HG03135 (cell line): ENCODE measurements around the gene SIAE.

ENCODE experiments used
- ATAC-seq: cut with Tn5 transposase; IDR thresholded peaks from one replicate; pipeline ENCODE4 v1.9.1; 2021; ENCODE audit warnings: mild to moderate bottlenecking, moderate library complexity; ENCODE audit not compliant: unreplicated experiment

SIAE gene

DNA sequence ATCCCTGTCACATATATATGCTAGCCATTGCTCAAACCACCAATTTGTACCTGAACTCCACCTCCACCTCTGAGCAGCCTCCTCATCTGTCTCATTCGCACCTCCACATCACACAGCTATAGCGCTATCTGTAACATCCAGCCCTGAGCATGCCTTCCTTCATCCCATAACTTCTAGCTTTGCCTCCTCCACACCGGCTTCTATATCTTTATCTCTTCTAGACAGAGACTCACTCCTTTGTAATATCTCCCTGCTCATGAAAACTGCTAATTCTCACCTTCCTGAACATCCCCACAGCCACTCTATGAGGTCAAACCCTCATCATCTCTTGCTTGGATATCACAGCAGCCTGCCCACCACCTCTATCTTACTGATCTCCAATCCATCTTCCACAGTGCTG, 5.9 kb downstream of the SIAE start:
- ATAC-seq: no peak

DNA sequence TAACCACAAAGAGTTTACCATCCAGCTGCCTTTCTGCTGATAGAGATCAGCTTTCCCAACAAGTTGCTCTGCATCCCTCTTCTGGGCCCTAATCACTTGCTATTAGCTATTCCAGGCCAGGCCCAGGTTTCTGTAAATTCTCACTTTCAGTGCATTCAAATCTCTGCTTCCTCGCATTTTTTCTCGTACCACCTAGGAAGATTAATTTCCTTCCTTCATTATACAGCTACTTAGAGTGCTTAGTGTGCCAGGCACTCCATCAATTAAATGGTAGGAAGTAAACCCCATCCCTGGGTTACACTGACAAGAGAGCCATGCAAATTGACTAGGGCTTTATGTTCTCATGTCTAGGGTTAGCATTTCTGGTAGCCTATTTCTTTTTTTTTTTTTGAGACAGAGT, 9.7 kb downstream of the SIAE start:
- ATAC-seq: no peak

DNA sequence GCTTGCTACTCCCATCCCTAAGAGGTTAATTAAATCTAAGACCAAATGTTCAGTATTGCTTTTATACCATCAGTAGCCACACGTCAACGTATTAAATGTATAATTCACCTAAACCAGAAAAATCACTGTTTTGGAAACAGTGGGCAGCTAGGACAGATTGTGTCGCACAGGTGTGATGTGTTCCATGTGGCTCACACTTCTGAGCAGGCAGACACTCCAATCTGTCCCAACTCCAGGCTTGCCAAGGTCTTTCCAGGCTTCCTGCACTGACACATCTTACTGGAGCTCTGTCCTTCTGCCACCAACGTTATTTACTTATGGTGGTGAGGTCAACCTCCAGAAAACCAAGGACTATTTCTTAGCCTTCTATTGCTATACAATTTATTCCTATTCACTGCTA, 11.4 kb downstream of the SIAE start:
- no peak for ATAC-seq

DNA sequence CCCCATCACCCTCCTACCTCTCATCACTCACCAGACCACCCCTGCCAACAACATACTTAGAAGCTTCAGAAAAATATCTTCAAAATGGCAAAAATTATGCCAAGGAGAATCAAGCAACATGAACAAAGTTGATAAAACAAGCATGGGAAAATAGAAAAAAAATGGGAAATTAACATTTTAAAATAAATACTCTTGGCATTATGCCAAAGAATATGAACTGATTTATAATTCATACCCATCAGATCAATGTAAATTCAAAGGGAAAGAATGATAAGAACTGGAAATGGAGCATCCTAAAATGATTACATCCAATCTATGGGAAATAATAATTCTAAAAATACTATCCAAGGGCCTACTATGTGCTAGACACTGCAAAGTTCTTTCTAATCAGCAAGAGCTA, 12.0 kb downstream of the SIAE start:
- ATAC-seq: no peak

- ATAC-seq: no peak
These were observed 14.6 kb downstream of the SIAE start for GRCh38 chr11:124658986-124659385.

GRCh38 chr11:124658501-124658900, 15.0 kb downstream of the SIAE start:
- ATAC-seq: no peak

DNA sequence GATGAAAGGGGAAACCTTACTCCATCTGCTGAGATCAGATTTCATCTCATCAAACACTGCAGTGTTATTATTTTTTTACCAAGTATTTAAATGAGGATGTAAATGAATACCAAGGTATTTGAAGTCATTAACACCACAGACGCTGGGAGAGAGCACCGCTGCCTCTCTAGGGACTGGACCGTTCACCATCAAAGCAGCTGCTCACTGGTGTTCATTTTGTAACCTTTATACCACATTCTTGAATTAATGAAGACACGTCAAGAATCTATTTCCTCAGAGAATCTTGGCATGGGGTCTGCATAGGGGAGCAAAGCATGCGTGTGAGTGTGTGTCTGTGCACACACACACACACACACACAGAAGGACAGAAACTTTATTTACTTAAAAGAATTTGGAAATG, 15.6 kb downstream of the SIAE start:
- no peak for ATAC-seq

DNA sequence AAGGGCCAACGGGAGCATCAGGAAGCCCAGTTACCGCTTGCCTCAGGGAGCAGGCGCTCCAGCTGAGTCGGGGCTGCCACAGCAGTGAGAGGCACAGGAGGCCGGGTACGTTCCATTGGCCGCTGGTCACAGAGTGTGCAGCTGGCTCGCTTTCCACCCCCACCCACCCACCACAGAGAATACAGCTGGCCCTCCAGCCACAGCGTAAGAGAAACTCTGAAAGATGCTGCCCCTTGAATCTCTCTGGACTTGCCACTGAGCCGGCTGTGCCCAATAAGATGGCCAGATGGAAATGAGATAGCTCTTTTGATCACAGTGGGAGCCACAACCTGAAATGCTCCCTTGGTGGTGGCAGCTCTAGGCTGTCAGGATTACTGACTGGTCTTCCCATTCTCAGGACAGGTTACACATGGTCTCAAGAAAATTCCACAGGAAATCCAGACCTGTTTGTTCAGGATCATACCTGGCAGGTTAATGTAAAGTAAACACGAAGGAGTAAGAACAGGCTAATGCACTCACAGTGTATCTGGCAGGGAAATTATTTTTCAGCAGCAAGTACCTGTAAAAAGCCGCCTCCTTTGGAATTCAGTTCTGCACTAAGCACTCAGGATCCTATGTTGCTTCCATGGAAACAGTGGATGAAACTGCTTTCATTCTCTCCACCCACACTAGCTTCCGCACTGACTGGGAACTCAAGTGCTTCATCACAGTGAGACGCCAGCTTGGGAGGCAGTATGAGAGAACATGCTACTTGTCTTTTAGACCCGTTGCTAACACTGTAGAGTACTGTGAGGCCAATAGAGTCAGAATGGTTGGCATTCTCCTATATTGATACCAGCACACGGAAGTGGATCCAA, 16.5 kb downstream of the SIAE start:
- no peak for ATAC-seq

DNA sequence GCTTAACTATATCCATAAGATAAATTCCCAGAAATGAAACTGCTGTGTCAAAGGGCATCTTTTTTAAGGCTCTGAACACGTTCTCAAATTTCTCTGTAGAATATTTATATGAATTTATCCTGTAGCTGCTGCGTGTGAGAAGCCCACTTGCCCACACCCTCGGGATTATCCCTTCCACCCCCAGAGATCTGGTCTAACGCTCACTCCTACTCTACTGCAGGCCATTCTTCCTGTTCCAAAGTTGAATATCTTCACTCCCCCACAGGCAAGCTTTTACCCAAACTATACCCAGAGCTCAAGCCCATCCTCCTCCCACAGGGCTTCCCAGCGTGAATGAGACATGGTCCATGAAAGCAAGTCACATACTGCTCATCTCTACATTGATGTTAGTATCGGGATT, 24.9 kb downstream of the SIAE start:
- no peak for ATAC-seq

DNA sequence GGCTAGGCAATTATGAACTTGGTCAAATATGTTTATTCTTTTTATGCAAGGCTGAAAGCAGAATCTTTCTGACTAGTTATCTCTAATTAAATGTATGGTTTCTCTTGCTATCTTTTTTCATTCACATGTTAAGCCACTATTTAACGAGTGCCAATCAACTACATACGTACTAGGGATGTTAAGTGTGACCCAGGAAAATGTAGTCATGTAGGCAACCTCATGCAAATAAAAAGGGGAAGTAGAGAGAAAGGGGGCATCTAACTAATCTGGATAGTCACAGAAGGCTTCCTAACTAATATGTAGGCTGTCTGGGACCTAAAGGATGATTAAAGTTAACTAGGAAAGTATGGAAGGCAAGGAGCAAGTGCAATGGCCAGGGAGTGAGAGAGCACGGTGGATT, 27.4 kb downstream of the SIAE start:
- ATAC-seq: no peak

GRCh38 chr11:124644426-124645280, 28.9 kb downstream of the SIAE start:
- no peak for ATAC-seq

- ATAC-seq: no peak
These were observed 29.7 kb downstream of the SIAE start for GRCh38 chr11:124643605-124644425.

DNA sequence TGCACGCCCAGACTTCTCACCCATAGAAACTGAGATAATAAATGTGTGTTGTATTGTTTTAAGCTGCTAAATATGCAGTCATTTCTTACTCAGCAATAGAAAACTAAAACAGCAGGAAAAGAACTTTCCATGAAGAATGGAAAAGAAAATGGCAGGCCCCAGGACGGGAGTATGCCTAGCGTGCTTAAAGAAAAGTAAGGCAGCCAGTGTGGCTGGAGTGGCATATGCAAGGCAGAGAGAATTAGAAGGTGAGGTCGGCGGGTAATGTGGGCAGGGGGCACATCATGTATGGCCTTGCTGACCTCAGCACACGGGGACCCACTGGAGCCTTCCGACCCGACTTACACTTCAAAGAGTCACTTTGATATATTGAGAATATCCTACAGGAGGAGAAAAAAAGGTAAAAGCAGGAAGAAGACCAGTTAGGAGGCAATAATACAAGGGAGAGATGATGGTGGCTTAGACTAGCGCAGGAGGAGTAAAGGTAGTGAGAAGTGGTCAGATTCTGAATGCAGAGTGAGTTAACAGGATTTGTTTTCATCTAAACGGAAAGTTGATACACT, 30.4 kb downstream of the SIAE start:
- ATAC-seq: no peak

- no peak for ATAC-seq
These were observed 30.9 kb downstream of the SIAE start for GRCh38 chr11:124642628-124643027.

- no peak for ATAC-seq
These were observed 32.9 kb downstream of the SIAE start for GRCh38 chr11:124640666-124641065.

DNA sequence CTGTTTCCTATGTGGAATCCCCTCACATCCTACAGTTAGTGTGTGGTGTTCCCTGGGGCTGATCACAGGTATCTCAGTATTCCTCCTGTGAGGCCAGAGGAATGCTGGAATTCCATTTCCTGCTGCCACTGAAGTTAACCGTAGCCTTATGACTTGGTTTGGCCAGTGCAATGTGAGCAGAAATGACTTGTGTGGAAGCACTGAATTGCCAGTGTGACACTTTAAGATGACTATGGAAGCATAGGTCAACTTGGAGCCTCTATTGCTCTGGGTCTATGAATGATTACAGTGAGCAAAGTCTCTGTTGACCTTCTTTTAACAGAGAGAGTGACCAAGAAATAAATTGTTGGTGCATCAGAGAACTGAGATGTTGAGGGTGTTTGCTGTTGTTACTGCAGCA, 34.4 kb downstream of the SIAE start:
- ATAC-seq: no peak

DNA sequence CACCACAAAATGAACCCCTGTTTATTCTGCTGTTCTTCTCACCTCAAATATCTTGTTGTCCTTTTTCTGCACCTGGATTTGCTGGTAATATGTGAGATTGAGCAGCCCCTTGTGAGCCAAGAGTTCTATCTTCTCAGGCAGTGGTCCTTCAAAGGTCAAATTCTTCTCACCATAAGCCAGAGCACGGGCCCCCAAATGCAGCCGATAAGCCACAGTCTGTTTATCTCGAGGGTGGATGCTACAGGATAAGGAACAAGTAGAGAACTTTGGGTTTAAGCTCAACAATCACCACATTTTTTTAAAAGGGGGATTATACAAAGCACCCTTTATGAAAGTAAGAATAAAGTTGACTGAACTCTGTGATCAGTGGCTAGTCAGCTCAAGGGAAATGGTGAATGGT, 35.0 kb downstream of the SIAE start:
- ATAC-seq: no peak

- ATAC-seq: no peak
These were observed 37.6 kb downstream of the SIAE start for GRCh38 chr11:124635932-124636331.

GRCh38 chr11:124633355-124633754, 40.2 kb downstream of the SIAE start:
- no peak for ATAC-seq

GRCh38 chr11:124629961-124630360, 43.6 kb downstream of the SIAE start:
- no peak for ATAC-seq

DNA sequence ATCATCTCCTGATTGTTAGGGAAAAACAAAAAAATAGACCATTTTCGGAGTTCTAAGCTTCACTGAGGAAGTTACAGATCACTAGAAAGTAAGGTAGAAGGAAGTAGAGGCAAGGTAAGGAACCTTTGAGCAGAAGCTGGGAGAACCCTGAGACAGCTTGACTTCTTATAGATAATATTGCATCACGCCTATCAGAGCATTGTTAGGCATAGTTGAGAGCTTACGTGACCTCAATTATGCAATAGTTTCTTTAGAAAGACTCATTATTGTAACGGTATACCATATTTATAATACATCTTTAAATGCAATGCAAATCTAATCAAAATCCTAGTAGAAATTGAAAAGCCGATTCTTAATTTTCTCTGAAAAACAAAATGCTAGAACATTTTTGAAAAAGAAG, 46.0 kb downstream of the SIAE start:
- ATAC-seq: no peak
